Activated naive CD4-positive, alpha-beta T cell treated with anti-CD3 and anti-CD28 coated beads, Interleukin-2, amount 10 ng/mL, durations not matched to agents 7 days and 5 days (primary cell): ENCODE results near the gene CTSZ.
"Not testable (repeated sequence)": the region's sequence is repeated elsewhere in the genome, so short reads cannot be mapped to it uniquely, and the experiment has no call there.

ENCODE experiments used
- CTCF ChIA-PET: fragments of 350-600 bp; sonication (Branson Sonifier 250); formaldehyde crosslinking; loops from one replicate; lab custom pipeline; 2021; ENCODE audit warnings: antibody characterized with exemption; lab: Charles Lee
- DNase-seq: peaks from one replicate; pipeline ENCODE4 v3.0.0-alpha.2; 2020
- H3K27ac Mint-ChIP-seq: one replicate; pipeline ENCODE4 v1.8.0; 2021; ENCODE audit warnings: mild to moderate bottlenecking, moderate library complexity, mixed read lengths
- H3K27me3 Mint-ChIP-seq: one replicate; pipeline ENCODE4 v1.8.0; 2021; ENCODE audit warnings: mild to moderate bottlenecking, mixed read lengths
- H3K36me3 Mint-ChIP-seq: one replicate; pipeline ENCODE4 v1.8.0; 2021; ENCODE audit warnings: mixed read lengths
- H3K4me1 Mint-ChIP-seq: one replicate; pipeline ENCODE4 v1.8.0; 2021; ENCODE audit warnings: mixed read lengths
- H3K4me3 Mint-ChIP-seq: one replicate; pipeline ENCODE4 v1.8.0; 2021; ENCODE audit warnings: mild to moderate bottlenecking, moderate library complexity, mixed read lengths
- H3K9me3 Mint-ChIP-seq: one replicate; pipeline ENCODE4 v1.8.0; 2021; ENCODE audit warnings: mixed read lengths

Gene CTSZ

DNA sequence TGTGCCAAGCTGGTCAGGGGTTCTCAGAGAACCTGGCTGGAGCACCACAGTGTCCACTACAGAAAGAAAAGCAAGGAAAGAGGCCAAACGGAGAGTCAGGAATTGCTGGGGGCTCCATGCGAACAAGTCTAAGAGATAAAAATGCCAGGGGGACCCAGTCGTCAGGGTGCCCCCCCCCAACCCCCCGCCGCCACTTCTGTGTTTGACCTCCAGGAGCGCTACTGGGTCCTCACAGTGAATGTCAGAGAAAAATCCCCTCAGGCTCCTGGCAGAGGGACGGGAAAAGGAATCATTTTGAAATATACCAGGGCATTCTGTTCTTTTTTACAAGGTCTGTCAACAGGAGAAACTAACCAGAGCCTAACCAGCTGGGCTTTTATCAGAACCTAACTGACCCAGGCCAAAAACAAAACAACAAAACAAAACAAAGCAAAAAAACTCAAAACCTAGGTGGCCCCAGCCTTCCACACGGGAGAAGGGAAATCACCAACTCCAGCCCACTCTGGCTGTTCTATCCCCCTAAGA lies 43.9 kb downstream of the CTSZ start:
- Mint-ChIP-seq H3K36me3 (no peaks in the 10 kb centered on the region), H3K27ac (no peak overlapping the region), H3K9me3 (no peaks in the 10 kb centered on the region), H3K27me3 (peaks cover 45% of the 10 kb centered on the region), H3K4me1 (no peaks in the 10 kb centered on the region), H3K4me3 (no peak overlapping the region)
- CTCF ChIA-PET = no interaction called here
- no peak for DNase-seq

DNA sequence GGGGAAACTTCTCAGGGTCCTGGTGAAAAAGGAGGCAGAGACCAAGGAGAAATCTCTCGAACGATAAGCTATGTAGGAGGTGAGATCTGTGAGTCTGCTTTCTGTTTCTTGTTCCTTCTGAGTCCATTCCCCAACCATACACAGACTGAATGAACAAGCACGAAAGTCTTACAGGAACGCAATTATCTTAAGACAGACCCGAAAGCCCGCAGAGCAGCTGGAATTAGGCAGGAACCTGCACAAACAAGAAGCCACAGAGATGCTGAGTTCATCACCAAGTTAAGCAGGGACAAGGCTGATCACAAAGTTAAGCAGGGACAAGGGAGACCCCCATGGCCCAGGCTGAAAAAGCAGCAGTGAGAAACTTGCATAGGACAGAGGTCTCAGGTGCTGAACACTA lies 47.4 kb downstream of the CTSZ start:
- CTCF ChIA-PET = interaction anchor here (0.9 kb wide), 1 partner anchor 17 kb away, joined by 3 read pairs; no protein-coding TSS in a partner anchor
- Mint-ChIP-seq H3K4me1 (no peaks in the 10 kb centered on the region), H3K4me3 (no peak overlapping the region), H3K36me3 (no peaks in the 10 kb centered on the region), H3K27ac (no peak overlapping the region), H3K27me3 (peaks cover 29% of the 10 kb centered on the region), H3K9me3 (no peaks in the 10 kb centered on the region)
- no peak for DNase-seq

DNA sequence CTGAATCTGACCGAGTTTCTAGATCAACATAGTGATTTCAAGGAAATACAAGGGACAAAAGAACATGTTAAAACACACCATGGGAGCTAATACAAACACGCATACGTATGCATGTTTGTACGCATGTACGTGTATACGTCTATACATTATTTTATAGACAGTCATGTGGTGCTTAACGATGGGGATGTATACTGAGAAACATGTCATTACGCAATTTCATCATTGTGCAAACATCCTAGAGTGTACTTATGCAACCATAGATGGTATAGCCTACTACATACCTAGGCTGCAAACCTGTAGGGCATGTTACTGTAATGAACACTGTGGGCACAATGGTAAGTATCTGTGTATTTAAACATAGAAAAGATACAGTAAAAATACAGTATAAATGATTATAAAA lies 51.0 kb downstream of the CTSZ start:
- H3K36me3 Mint-ChIP-seq = no peaks in the 10 kb centered on the region
- no peaks in the 10 kb centered on the region for H3K9me3 Mint-ChIP-seq
- CTCF ChIA-PET = interaction anchor here (0.6 to 1.3 kb wide), 2 partner anchors 12 to 454 kb away, joined by 3 to 4 read pairs; no protein-coding TSS in a partner anchor
- H3K27ac Mint-ChIP-seq = no peak overlapping the region
- no peak for DNase-seq
- H3K4me3 Mint-ChIP-seq = no peak overlapping the region
- no peaks in the 10 kb centered on the region for H3K4me1 Mint-ChIP-seq
- H3K27me3 Mint-ChIP-seq = peaks cover 26% of the 10 kb centered on the region

DNA sequence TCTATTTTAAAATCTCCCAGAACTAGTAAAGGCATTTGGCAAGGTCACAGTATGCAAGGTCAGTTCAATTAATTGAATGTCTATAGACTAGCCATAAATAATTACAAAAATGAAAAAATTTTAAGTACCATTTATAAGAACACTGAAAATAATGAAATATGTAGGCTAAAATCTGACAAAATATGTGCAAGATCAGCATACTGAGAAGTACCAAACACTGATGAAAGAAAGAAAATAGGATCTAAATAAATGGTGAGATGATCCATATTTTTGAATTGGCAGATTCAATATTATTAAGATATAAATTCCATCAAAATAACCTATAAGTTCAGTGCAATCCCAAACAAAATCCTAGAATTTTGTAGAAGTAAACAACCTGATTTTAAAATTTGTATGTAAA lies 54.0 kb downstream of the CTSZ start:
- no peaks in the 10 kb centered on the region for H3K9me3 Mint-ChIP-seq
- H3K4me3 Mint-ChIP-seq = no peak overlapping the region
- H3K4me1 Mint-ChIP-seq = no peaks in the 10 kb centered on the region
- no peak for DNase-seq
- H3K27me3 Mint-ChIP-seq = peaks cover 32% of the 10 kb centered on the region
- H3K27ac Mint-ChIP-seq = no peak overlapping the region
- CTCF ChIA-PET = no interaction called here
- no peaks in the 10 kb centered on the region for H3K36me3 Mint-ChIP-seq

DNA sequence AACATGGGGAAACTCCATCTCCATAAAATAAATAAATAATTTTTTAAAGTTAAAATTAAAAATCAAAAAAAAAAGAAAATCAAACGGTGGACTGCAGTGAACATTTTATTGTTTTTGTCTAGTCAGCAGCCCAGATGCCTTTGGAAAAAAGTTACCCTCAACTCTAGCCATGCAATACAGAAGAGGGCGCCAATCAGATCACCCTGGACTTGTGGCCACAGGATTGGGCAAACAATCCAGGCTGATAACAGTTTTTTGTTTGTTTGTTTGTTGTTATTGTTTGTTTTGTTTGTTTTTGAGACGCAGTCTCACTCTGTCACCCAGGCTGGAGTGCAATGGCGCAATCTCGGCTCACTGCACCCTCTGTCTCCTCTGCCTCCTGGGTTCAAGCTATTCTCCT lies 56.5 kb downstream of the CTSZ start:
- DNase-seq = no peak
- no peaks in the 10 kb centered on the region for H3K36me3 Mint-ChIP-seq
- no peaks in the 10 kb centered on the region for H3K9me3 Mint-ChIP-seq
- peaks cover 32% of the 10 kb centered on the region for H3K27me3 Mint-ChIP-seq
- H3K27ac Mint-ChIP-seq = no peak overlapping the region
- no peaks in the 10 kb centered on the region for H3K4me1 Mint-ChIP-seq
- CTCF ChIA-PET = no interaction called here
- H3K4me3 Mint-ChIP-seq = no peak overlapping the region

DNA sequence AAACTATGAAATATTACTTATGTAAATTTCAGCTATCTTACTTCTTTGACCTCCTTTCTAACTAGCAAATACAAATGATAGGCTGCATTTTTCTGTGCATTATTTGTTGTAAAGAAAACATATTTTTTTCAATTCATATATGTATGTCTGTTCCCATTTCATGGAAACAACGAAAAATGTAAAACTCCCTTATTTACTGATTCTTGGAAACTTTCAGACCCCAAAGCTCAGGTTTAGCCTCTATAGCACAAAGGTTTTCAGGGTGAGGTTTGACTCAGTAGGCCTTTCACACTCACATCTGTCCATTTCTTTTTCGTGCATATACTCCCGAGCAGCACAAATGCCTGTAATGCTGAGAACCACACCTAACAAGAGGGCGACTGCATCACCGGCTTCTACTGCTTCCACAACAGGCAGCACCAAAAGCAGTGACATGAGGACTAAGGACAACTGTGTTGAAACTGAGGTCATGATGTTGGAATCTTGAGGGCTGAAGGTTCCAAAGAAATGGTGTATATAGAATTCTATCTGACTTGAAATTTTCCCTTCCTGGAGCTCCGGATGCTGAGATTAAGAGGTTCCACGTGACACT lies 59.2 kb downstream of the CTSZ start:
- peaks cover 25% of the 10 kb centered on the region for H3K27me3 Mint-ChIP-seq
- DNase-seq, H3K27ac Mint-ChIP-seq, H3K9me3 Mint-ChIP-seq, H3K4me1 Mint-ChIP-seq, CTCF ChIA-PET, H3K36me3 Mint-ChIP-seq, H3K4me3 Mint-ChIP-seq: not testable (repeated sequence)

DNA sequence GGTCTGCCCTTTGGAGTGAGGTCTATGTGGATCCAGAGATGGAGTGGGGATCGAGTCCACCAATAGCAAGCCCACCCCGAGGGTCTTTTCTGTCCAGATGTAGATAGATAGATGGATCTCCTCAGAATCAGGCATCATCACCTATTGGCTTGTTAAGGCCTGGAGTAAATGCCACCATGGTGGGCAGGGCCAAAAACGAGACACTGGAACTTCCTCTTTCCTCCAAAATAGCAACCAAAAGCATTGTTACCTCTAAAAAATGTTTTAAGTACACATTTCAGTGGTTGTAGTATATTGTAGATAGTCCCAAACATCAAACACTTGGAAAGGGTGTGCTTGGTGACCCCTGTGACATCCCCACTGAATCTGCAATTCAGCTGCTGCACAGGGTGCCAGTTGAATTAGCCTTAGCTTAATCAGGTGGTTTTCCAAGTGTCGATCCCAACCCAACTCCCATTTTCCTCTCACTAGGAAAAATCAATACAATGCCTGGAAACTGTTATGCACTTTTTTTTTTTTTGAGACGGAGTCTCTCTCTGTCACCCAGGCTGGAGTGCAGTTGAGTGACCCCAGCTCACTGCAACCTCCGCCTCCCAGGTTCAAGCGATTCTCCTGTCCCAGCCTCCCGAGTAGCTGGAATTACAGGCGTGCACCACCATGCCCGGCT lies 61.0 kb downstream of the CTSZ start:
- H3K4me3 Mint-ChIP-seq = no peak overlapping the region
- CTCF ChIA-PET = no interaction called here
- DNase-seq = no peak
- H3K9me3 Mint-ChIP-seq = no peaks in the 10 kb centered on the region
- no peak overlapping the region for H3K27ac Mint-ChIP-seq
- H3K27me3 Mint-ChIP-seq = peaks cover 18% of the 10 kb centered on the region
- H3K36me3 Mint-ChIP-seq = no peaks in the 10 kb centered on the region
- H3K4me1 Mint-ChIP-seq = no peaks in the 10 kb centered on the region
